Measurements from ENCODE around the gene CREB5. TPM values are rescaled to one million over a fixed set of nuclear protein-coding genes. Genes with fewer than 3 reads are reported as not detected.

CREB5 gene
- total and polyA plus RNA-seq, 2 of the 8 experiments (the other 6 are each of a cell fraction or from before 2014, with no cell fraction given) = 2.4 to 2.7 TPM

DNA sequence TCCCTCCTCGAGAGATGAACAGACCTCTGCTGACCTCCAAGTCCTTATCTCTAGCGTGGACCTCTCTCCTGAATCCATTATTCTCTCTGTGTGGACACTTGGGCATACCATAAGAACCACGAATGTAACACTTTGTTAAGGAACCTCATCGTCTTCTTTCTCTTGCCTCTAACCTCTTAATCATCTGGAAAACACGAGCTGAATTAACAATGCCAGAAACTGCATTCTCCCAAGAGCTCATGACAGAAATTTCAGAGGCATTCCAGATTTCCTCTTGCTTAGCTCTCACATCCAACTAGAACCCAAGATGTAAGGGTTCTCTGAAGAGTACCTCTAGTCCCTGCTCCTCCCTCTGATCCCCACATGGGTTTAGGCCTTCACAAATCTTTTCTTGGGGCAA lies 444.3 kb downstream of the CREB5 start (continued):
- TF ChIP-seq TEAD4 (IDR thresholded peaks at IDR 0.05; ENCODE audit: low read depth, low read length) = no peak
